ENCODE data around the gene UNC5C.

The UNC5C gene

GRCh38 chr4:95545546-95545945 is 3.2 kb downstream of the UNC5C start:
- no peak for DNase-seq (ENCODE audit: extremely low spot score)
- ChIA-PET POLR2A (no interaction called here), CTCF (interaction anchor here (0.9 to 1.1 kb wide), 2 partner anchors 35 to 106 kb away, joined by 3 read pairs; no protein-coding TSS in a partner anchor)
- TF ChIP-seq BHLHE40 (IDR thresholded peaks at IDR 0.05; ENCODE audit: borderline replicate concordance) = no peak
- no peak for TF ChIP-seq CTBP1 (IDR thresholded peaks at IDR 0.05; ENCODE audit: borderline replicate concordance)
- TF ChIP-seq SP1 (IDR thresholded peaks at IDR 0.05) = no peak
- no peak for TF ChIP-seq LEF1 (IDR thresholded peaks at IDR 0.05; ENCODE audit: borderline replicate concordance)
- TF ChIP-seq SUZ12 (IDR thresholded peaks at IDR 0.05) = no peak

- no peak for DNase-seq (ENCODE audit: extremely low spot score)
- ChIA-PET CTCF (interaction anchor here (1.1 to 1.2 kb wide), 2 partner anchors 21 to 34 kb away, joined by 3 read pairs; no protein-coding TSS in a partner anchor), POLR2A (no interaction called here)
- no peak for TF ChIP-seq ELF4 (IDR thresholded peaks at IDR 0.05)
Observed at GRCh38 chr4:95544113-95545103, 4.4 kb downstream of the UNC5C start.

DNA sequence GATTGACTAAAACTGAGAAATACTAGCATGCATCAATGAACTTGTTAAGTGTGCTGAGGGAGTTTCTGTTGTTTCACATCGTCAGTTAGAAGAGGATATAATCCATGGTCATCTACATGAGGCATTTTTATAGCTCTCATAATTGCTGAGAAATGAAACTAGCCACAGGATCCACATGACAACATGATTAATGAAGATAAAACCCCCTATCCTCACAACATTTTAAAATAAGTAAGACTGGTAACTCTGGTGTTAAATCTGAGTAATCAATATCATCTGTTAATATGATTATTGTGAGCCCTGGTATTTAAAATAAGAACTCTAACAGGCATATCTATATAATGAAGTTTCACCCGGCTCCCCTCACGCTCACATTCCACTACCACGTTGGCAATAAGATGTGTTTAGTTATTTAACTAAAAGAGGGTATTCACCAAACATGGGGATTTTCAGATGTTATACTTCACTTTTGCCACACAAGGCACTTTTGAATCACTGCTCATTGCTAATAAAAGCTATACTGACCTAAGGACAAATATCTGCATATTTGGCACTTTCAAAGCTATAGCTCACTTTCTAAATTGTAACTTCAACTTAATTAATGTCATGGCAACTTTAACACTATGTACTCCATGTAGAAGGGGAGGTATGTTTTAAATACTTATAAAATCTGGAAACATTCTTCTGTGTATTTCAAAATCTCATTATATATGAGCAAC is 6.7 kb downstream of the UNC5C start:
- no peak for TF ChIP-seq ZNF384 (IDR thresholded peaks at IDR 0.05)
- TF ChIP-seq HDGF (IDR thresholded peaks at IDR 0.05; ENCODE audit: borderline replicate concordance) = no peak
- TF ChIP-seq, protein P1, sequence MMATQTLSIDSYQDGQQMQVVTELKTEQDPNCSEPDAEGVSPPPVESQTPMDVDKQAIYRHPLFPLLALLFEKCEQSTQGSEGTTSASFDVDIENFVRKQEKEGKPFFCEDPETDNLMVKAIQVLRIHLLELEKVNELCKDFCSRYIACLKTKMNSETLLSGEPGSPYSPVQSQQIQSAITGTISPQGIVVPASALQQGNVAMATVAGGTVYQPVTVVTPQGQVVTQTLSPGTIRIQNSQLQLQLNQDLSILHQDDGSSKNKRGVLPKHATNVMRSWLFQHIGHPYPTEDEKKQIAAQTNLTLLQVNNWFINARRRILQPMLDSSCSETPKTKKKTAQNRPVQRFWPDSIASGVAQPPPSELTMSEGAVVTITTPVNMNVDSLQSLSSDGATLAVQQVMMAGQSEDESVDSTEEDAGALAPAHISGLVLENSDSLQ (IDR thresholded peaks at IDR 0.05) = peak; percentile 79
- no peak for TF ChIP-seq FOXA1 (IDR thresholded peaks at IDR 0.05)
- CTCF ChIA-PET = interaction anchor here (0.7 kb wide), 1 partner anchor 225 kb away, joined by 3 read pairs; no protein-coding TSS in a partner anchor
- POLR2A ChIA-PET = no interaction called here
- no peak for DNase-seq (ENCODE audit: extremely low spot score)

- POLR2A ChIA-PET = no interaction called here
- DNase-seq (ENCODE audit: extremely low spot score) = no peak
- TF ChIP-seq ZNF384 (IDR thresholded peaks at IDR 0.05) (no peak), ARNT (IDR thresholded peaks at IDR 0.05) (peak; percentile 51; the same call in 1 of the 2 replicates)
- CTCF ChIA-PET = no interaction called here
Observed at GRCh38 chr4:95541094-95541493, 7.7 kb downstream of the UNC5C start.

- DNase-seq (ENCODE audit: extremely low spot score) = no peak
- ChIA-PET POLR2A (interaction anchor here (0.8 kb wide), 1 partner anchor 9 kb away, joined by 3 read pairs; the partner anchor contains the start of gene UNC5C), CTCF (no interaction called here)
- no peak for TF ChIP-seq ZNF384 (IDR thresholded peaks at IDR 0.05)
- TF ChIP-seq, protein P1 (IDR thresholded peaks at IDR 0.05) = peak; percentile 87
Observed at GRCh38 chr4:95540227-95540626, 8.5 kb downstream of the UNC5C start.

- TF ChIP-seq FOXM1 (IDR thresholded peaks at IDR 0.05; ENCODE audit: borderline replicate concordance) = no peak
- no peak for TF ChIP-seq ARNT (IDR thresholded peaks at IDR 0.05)
- TF ChIP-seq L3MBTL2 (conservative IDR thresholded peaks at IDR 0.05) = no peak
- TF ChIP-seq FOXK2 (IDR thresholded peaks at IDR 0.05) = no peak
- TF ChIP-seq, protein P1 (IDR thresholded peaks at IDR 0.05) = no peak
- no peak for TF ChIP-seq SUZ12 (IDR thresholded peaks at IDR 0.05)
- no peak for TF ChIP-seq SP1 (IDR thresholded peaks at IDR 0.05)
- no peak for TF ChIP-seq CTBP1 (IDR thresholded peaks at IDR 0.05; ENCODE audit: borderline replicate concordance)
- no peak for TF ChIP-seq FOXA1 (IDR thresholded peaks at IDR 0.05)
- TF ChIP-seq NFRKB (IDR thresholded peaks at IDR 0.05) = no peak
- no peak for TF ChIP-seq HDGF (IDR thresholded peaks at IDR 0.05; ENCODE audit: borderline replicate concordance)
- no peak for TF ChIP-seq LEF1 (IDR thresholded peaks at IDR 0.05; ENCODE audit: borderline replicate concordance)
- ChIA-PET CTCF (no interaction called here), POLR2A (interaction anchor here (2.7 kb wide), 1 partner anchor 9 kb away, joined by 15 read pairs; the partner anchor contains the start of gene UNC5C)
- no peak for DNase-seq (ENCODE audit: extremely low spot score)
Observed at GRCh38 chr4:95539106-95539505, 9.7 kb downstream of the UNC5C start.

GRCh38 chr4:95537863-95538488 is 10.8 kb downstream of the UNC5C start:
- DNase-seq (ENCODE audit: extremely low spot score) = no peak
- ChIA-PET CTCF (no interaction called here), POLR2A (interaction anchor here (2.7 kb wide), 1 partner anchor 10 kb away, joined by 15 read pairs; the partner anchor contains the start of gene UNC5C)
- TF ChIP-seq FOXM1 (IDR thresholded peaks at IDR 0.05; ENCODE audit: borderline replicate concordance) (no peak), ELF4 (IDR thresholded peaks at IDR 0.05) (no peak), SP1 (IDR thresholded peaks at IDR 0.05) (no peak), TARDBP (IDR thresholded peaks at IDR 0.05) (no peak), FOXA1 (IDR thresholded peaks at IDR 0.05) (no peak), SUZ12 (IDR thresholded peaks at IDR 0.05) (no peak), ZNF384 (IDR thresholded peaks at IDR 0.05) (no peak), FOXK2 (IDR thresholded peaks at IDR 0.05) (no peak), CTBP1 (IDR thresholded peaks at IDR 0.05; ENCODE audit: borderline replicate concordance) (no peak), LEF1 (IDR thresholded peaks at IDR 0.05; ENCODE audit: borderline replicate concordance) (no peak), BHLHE40 (IDR thresholded peaks at IDR 0.05; ENCODE audit: borderline replicate concordance) (no peak), L3MBTL2 (conservative IDR thresholded peaks at IDR 0.05) (no peak), HDGF (IDR thresholded peaks at IDR 0.05; ENCODE audit: borderline replicate concordance) (no peak), ARNT (IDR thresholded peaks at IDR 0.05) (no peak), NFRKB (IDR thresholded peaks at IDR 0.05) (no peak)
- TF ChIP-seq, protein P1 (IDR thresholded peaks at IDR 0.05) = no peak

All from HEK293T (cell line).